GM12878 (cell line): Measurements from ENCODE around the gene CCDC78. TPM values are rescaled to one million over a fixed set of nuclear protein-coding genes. Genes with fewer than 3 reads are reported as not detected.

Experiments
- ATAC-seq: fragments of 200-7000 bp; cut with Tn5 transposase; 3 replicates; pipeline ENCODE4 v1.9.1; 2020; ENCODE audit warnings: mild to moderate bottlenecking, moderate library complexity
- BruUV-seq: library from RNA; stranded (reverse); fragments of 400-500 nt; replicated peaks from 2 replicates; lab custom pipeline; 2021; lab: Mats Ljungman, UMichigan
- CTCF ChIA-PET: fragments of 300-600 bp; sonication (Branson Sonifier 250); formaldehyde crosslinking; extraction: SDS; loops from one replicate; lab custom pipeline; 2021; ENCODE audit warnings: inconsistent platforms; lab: Yijun Ruan, JAX
- POLR2A ChIA-PET: fragments of 350-600 bp; formaldehyde crosslinking; extraction: SDS; loops from one replicate; lab custom pipeline; 2021; ENCODE audit warnings: inconsistent platforms; lab: Charles Lee
- RAD21 ChIA-PET: fragments of 300-600 bp; sonication (Branson Sonifier 250); formaldehyde crosslinking; loops from one replicate; lab custom pipeline; 2023; ENCODE audit warnings: antibody characterized with exemption; ENCODE audit not compliant: unreplicated experiment; lab: Charles Lee
- SMC1A ChIA-PET: fragments of 300-600 bp; sonication (Branson Sonifier 250); formaldehyde crosslinking; loops from one replicate; lab custom pipeline; 2023; ENCODE audit not compliant: unreplicated experiment, uncharacterized antibody; lab: Charles Lee
- DNase-seq: peaks from one replicate; pipeline ENCODE4 v3.0.0-alpha.2; 2011; ENCODE audit warnings: low read depth, low spot score
- FAIRE-seq: peaks from 3 replicates; lab custom pipeline; 2011; peaks lifted over from hg19 to GRCh38; lab: Jason Lieb, UNC
- H2AFZ ChIP-seq: 2 replicates; pipeline ENCODE4 v1.6.0; 2011; ENCODE audit warnings: low read depth, low read length, control low read depth; ENCODE audit not compliant: control insufficient read depth
- H3K27ac ChIP-seq: 2 replicates; pipeline ENCODE4 v1.5.1; 2011; ENCODE audit warnings: control low read depth; ENCODE audit not compliant: control insufficient read depth, insufficient read depth
- H3K27me3 ChIP-seq, 2 experiments: replicated peaks in 1 of 2; 2 replicates each; pipeline versions ENCODE4 v1.6.0 to v1.6.1; 2011; ENCODE audit warnings: low read length in 1 of 2; ENCODE audit not compliant: control insufficient read depth in 2 of 2, insufficient read depth in 2 of 2
- H3K36me3 ChIP-seq, 2 experiments: 2 replicates each; pipeline ENCODE4 v1.5.1; 2011; ENCODE audit warnings: low read length in 1 of 2; ENCODE audit not compliant: control insufficient read depth in 2 of 2, insufficient read depth in 2 of 2
- H3K4me1 ChIP-seq: 2 replicates; pipeline ENCODE4 v1.6.1; 2011; ENCODE audit warnings: mild to moderate bottlenecking, low read length, moderate library complexity, mixed read lengths; ENCODE audit not compliant: control insufficient read depth, insufficient read depth
- H3K4me2 ChIP-seq: 2 replicates; pipeline ENCODE4 v1.6.0; 2011; ENCODE audit warnings: control low read depth; ENCODE audit not compliant: control insufficient read depth, insufficient read depth
- H3K4me3 ChIP-seq: fragments of 200-600 bp; sonication (generic); 2 replicates; pipeline ENCODE4 v1.5.1; 2016
- H3K79me2 ChIP-seq: 2 replicates; pipeline ENCODE4 v1.6.0; 2011; ENCODE audit warnings: low read length; ENCODE audit not compliant: control insufficient read depth, insufficient read depth
- H3K9ac ChIP-seq: 2 replicates; pipeline ENCODE4 v1.8.0; 2011; ENCODE audit warnings: low read length, control low read depth, mixed read lengths; ENCODE audit not compliant: control insufficient read depth, insufficient read depth
- H3K9me3 ChIP-seq: replicated peaks from 3 replicates; pipeline ENCODE4 v1.5.1; 2011; ENCODE audit warnings: mild to moderate bottlenecking, low read length; ENCODE audit not compliant: control insufficient read depth, insufficient read depth
- H4K20me1 ChIP-seq: 2 replicates; pipeline ENCODE4 v1.6.0; 2011; ENCODE audit not compliant: control insufficient read depth, insufficient read depth
- CHD4 ChIP-seq: fragments of 200-600 bp; sonication (generic); IDR thresholded peaks from 2 replicates; pipeline ENCODE4 v1.6.1; 2016; ENCODE audit warnings: mild to moderate bottlenecking
- EED ChIP-seq: sonication (generic); IDR thresholded peaks from 2 replicates; pipeline ENCODE4 v1.6.1; 2016; ENCODE audit warnings: antibody characterized with exemption, low read depth
- EP300 ChIP-seq, 2 experiments: fragments of 150-350 bp in 1 of 2; IDR thresholded peaks; 2 replicates each; pipeline ENCODE4 v1.6.1; 2011 to 2012; ENCODE audit warnings: low read depth in 2 of 2, low read length in 2 of 2, borderline replicate concordance in 1 of 2, improper control_type of control experiment in 1 of 2, inconsistent platforms in 1 of 2; ENCODE audit not compliant: control insufficient read depth in 1 of 2
- FOXM1 ChIP-seq: IDR thresholded peaks from 2 replicates; pipeline ENCODE4 v1.6.1; 2012; ENCODE audit warnings: low read depth, mild to moderate bottlenecking, inconsistent platforms, low read length, moderate library complexity
- MTA2 ChIP-seq: fragments of 450-650 bp; IDR thresholded peaks from 2 replicates; pipeline ENCODE4 v1.6.1; 2016; ENCODE audit warnings: low read depth, mild to moderate bottlenecking, moderate library complexity
- NKRF ChIP-seq: fragments of 450-650 bp; conservative IDR thresholded peaks from 2 replicates; pipeline ENCODE4 v1.6.1; 2017; ENCODE audit warnings: mild to moderate bottlenecking, moderate library complexity
- PAX5 ChIP-seq: IDR thresholded peaks from 2 replicates; pipeline ENCODE4 v1.6.1; 2011; ENCODE audit warnings: low read depth, low read length, borderline replicate concordance
- POLR2A ChIP-seq: IDR thresholded peaks from 2 replicates; pipeline ENCODE4 v1.6.1; 2011; ENCODE audit warnings: low read depth, mild to moderate bottlenecking, low read length
- RB1 ChIP-seq: fragments of 450-650 bp; formaldehyde crosslinking; IDR thresholded peaks from 2 replicates; pipeline ENCODE4 v1.6.1; 2017; ENCODE audit warnings: mild to moderate bottlenecking, borderline replicate concordance
- TARDBP ChIP-seq: IDR thresholded peaks from 2 replicates; pipeline ENCODE4 v1.6.1; 2016; ENCODE audit warnings: borderline replicate concordance
- ZNF207 ChIP-seq: fragments of 450-650 bp; IDR thresholded peaks from 2 replicates; pipeline ENCODE4 v1.6.1; 2014; ENCODE audit warnings: antibody characterized with exemption, mild to moderate bottlenecking, borderline replicate concordance
- ZNF24 ChIP-seq: fragments of 450-650 bp; IDR thresholded peaks from 2 replicates; pipeline ENCODE4 v1.6.1; 2017; ENCODE audit warnings: antibody characterized with exemption, mild to moderate bottlenecking
- ZSCAN29 ChIP-seq: fragments of 450-650 bp; IDR thresholded peaks from 2 replicates; pipeline ENCODE4 v1.6.1; 2017; ENCODE audit warnings: mild to moderate bottlenecking, moderate library complexity
- WGBS: methylation state at CpG from one replicate; pipeline ENCODE4 v1.1.6; 2016; ENCODE audit warnings: low lambda C conversion rate; ENCODE audit not compliant: insufficient replicate concordance, insufficient coverage; ENCODE audit errors: missing lambda C conversion rate; 5-methylcytosine and 5-hydroxymethylcytosine counted together
- in situ Hi-C: fragments of 300-500 bp; cut with MboI; formaldehyde crosslinking; loops from 9 replicates; pipeline ENCODE4 v1.14.3; 2018; ENCODE audit warnings: mixed read lengths
- intact Hi-C: fragments of 100-400 bp; cut with micrococcal nuclease; formaldehyde crosslinking; loops from one replicate; pipeline ENCODE4 v1.14.2; 2022; ENCODE audit not compliant: unreplicated experiment
- polyA plus RNA-seq, 11 experiments: library from polyadenylated mRNA; depleted of rRNA in 4 of 11; unstranded in 6 of 11; stranded (reverse) in 5 of 11; fragments of >200 nt; fragmentation: Nextera tagmentation in 4 of 11; fragmentation: Illumina TruSeq in 1 of 11; extraction: Ambion mirVana in 4 of 11; extraction: Trizol in 1 of 11; gene quantifications; 1 replicate in 1 of 11; 2 replicates in 10 of 11; pipeline versions ENCODE4 v1.2.1 to v1.2.3, GENCODE V29; 2011 to 2016; ENCODE audit warnings: inconsistent platforms in 2 of 11, missing spikeins in 2 of 11, low read depth in 1 of 11
- total RNA-seq, 4 experiments: library from RNA; depleted of rRNA in 3 of 4; stranded (reverse); fragments of >200 nt in 3 of 4; fragmentation: Illumina TruSeq in 1 of 4; extraction: Trizol in 1 of 4; gene quantifications; 2 replicates each; pipeline versions ENCODE4 v1.2.1 to v1.2.3, GENCODE V29; 2013 to 2021

The CCDC78 gene
- total and polyA plus RNA-seq, 10 of the 15 experiments (the other 5 are each of a cell fraction or from before 2014, with no cell fraction given): 0.10 to 26.2 (median 5.4) TPM

- DNase-seq: no peak
- WGBS: 80% methylated on average over 22 of the region's 22 CpGs
Measured at GRCh38 chr16:730666-731509, 4.6 kb upstream of the CCDC78 start.

GRCh38 chr16:729768-730665 lies 3.8 kb upstream of the CCDC78 start:
- H3K4me2 ChIP-seq: no peak overlapping the region
- no TSS peak for BruUV-seq
- H3K9ac ChIP-seq: no peak overlapping the region
- ChIA-PET POLR2A (interaction anchor here (1.4 to 6.3 kb wide), 2 partner anchors 8 to 9 kb away, joined by 6 to 60 read pairs; partner anchors contain the start of genes ANTKMT and CIAO3), RAD21 (no interaction called here), CTCF (interaction anchor here (0.7 to 1.4 kb wide), 4 partner anchors 10 to 882 kb away, joined by 3 to 6 read pairs (median 4); partner anchors contain the start of genes CIAO3 and IFT140), SMC1A (no interaction called here)
- ATAC-seq (no peak), DNase-seq (no peak), FAIRE-seq (no peak)
- in situ Hi-C loops: no loop called here
- WGBS: 93% methylated on average over 37 of the region's 37 CpGs
- intact Hi-C loops: no loop called here
- H3K79me2 ChIP-seq: no peaks in the 10 kb centered on the region; the same call in 1 of the 2 replicates
- H4K20me1 ChIP-seq: no peaks in the 10 kb centered on the region
- H2AFZ ChIP-seq: no peak overlapping the region
- no peaks in the 10 kb centered on the region for H3K9me3 ChIP-seq
- no peak overlapping the region for H3K27ac ChIP-seq
- no peak overlapping the region for H3K4me3 ChIP-seq
- no peaks in the 10 kb centered on the region for H3K27me3 ChIP-seq
- peaks cover 2 to 7% of the 10 kb centered on the region in 2 experiments; a peak in 3 of 4 replicates for H3K36me3 ChIP-seq
- peaks cover 15% of the 10 kb centered on the region for H3K4me1 ChIP-seq
- no peak for TF ChIP-seq RB1
- no peak for TF ChIP-seq EP300 (IDR thresholded peaks at IDR 0.05; ENCODE audit: borderline replicate concordance in 1 of 2, control insufficient read depth in 1 of 2, low read depth in 2 of 2, low read length in 2 of 2)
- no peak for TF ChIP-seq TARDBP
- no peak for TF ChIP-seq NKRF
- no peak for TF ChIP-seq PAX5
- TF ChIP-seq ZSCAN29: no peak
- TF ChIP-seq FOXM1: no peak
- TF ChIP-seq ZNF24: no peak
- TF ChIP-seq ZNF207: no peak
- TF ChIP-seq MTA2: no peak
- no peak for TF ChIP-seq CHD4
- TF ChIP-seq EED: no peak

More at GRCh38 chr16:730666-731509, 4.6 kb upstream of the CCDC78 start:
- ATAC-seq (no peak), FAIRE-seq (no peak)
- Histone ChIP-seq H3K79me2 (no peaks in the 10 kb centered on the region; the same call in 1 of the 2 replicates), H3K27ac (no peak overlapping the region), H4K20me1 (no peaks in the 10 kb centered on the region), H2AFZ (no peak overlapping the region), H3K4me2 (no peak overlapping the region), H3K4me3 (no peak overlapping the region), H3K27me3 (no peaks in the 10 kb centered on the region), H3K36me3 (peaks cover 7 to 9% of the 10 kb centered on the region in 2 experiments; a peak in 3 of 4 replicates), H3K9me3 (no peaks in the 10 kb centered on the region), H3K9ac (no peak overlapping the region), H3K4me1 (peaks cover 24% of the 10 kb centered on the region)
- BruUV-seq: no TSS peak
- intact Hi-C loops (no loop called here), in situ Hi-C loops (no loop called here)
- ChIA-PET RAD21 (no interaction called here), POLR2A (interaction anchor here (1.0 to 1.4 kb wide), 2 partner anchors 9 to 11 kb away, joined by 3 to 6 read pairs; partner anchors contain the start of gene ANTKMT), SMC1A (no interaction called here), CTCF (interaction anchor here (0.7 to 1.4 kb wide), 5 partner anchors 10 to 881 kb away, joined by 3 to 6 read pairs (median 3); partner anchors contain the start of genes ANTKMT and IFT140)
- TF ChIP-seq POLR2A (peak; percentile 42; the same call in 1 of the 2 replicates), ZNF24 (no peak)
